Activated CD4-positive, alpha-beta T cell treated with anti-CD3 and anti-CD28 coated beads, Interleukin-2, Interleukin-4, amounts not matched to agents 100 ng/mL and 50 ng/mL, durations not matched to agents 16 hours and 8 hours (primary cell): ENCODE results near the gene CLDN9.

ENCODE experiments used
- DNase-seq: peaks from one replicate; pipeline ENCODE4 v3.0.0-alpha.2; 2020; ENCODE audit warnings: low spot score

CLDN9 gene

GRCh38 chr16:3019594-3020246 is 7.0 kb downstream of the CLDN9 start:
- no peak for DNase-seq

- DNase-seq = peak; percentile 76
Measured at GRCh38 chr16:3020247-3020603, 7.5 kb downstream of the CLDN9 start, which contains the start of gene TNFRSF12A. TSS of gene TNFRSF12A (plus strand) at chr16:3020368. CDS start at chr16:3020398, 30 bp downstream.

DNA sequence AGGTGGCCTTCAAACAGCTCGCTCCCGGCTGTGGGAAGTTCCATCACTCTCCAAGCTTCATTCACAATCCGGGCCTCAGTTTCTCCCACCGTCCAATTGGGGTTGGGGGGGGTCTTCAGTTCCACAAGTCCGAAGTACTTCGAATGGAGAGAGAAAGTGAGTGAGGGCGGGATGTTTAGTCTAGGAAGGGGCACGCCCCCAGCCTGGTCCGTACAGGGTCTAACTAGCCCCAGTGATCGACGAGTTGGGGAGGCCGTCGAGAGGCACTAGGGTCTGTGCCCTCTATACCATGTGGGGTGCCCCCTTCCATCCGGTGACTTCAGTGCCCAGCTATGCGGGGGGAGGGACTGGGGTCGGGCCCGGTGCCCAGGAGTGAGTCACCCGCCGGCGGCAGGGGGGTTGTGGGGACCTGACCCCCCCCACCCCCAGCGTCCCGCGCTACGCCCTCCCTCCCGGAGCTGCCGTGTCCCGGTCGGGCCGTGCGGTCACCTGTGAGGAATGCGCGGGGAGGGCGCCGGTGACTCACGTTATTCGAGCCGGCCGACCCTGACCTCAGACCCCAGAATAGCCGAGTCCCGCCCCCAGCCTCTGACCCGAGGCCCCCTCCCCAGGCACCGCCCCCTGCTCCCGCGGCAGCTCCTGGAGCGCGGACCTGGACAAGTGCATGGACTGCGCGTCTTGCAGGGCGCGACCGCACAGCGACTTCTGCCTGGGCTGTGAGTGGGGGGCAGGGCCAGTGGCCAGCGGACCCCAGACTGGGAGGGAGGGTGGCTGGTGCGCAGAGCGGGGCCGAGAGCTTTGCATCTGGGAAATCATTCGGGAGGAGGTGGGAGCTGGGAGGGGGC is 8.1 kb downstream of the CLDN9 start:
- peak; percentile 22 for DNase-seq

DNA sequence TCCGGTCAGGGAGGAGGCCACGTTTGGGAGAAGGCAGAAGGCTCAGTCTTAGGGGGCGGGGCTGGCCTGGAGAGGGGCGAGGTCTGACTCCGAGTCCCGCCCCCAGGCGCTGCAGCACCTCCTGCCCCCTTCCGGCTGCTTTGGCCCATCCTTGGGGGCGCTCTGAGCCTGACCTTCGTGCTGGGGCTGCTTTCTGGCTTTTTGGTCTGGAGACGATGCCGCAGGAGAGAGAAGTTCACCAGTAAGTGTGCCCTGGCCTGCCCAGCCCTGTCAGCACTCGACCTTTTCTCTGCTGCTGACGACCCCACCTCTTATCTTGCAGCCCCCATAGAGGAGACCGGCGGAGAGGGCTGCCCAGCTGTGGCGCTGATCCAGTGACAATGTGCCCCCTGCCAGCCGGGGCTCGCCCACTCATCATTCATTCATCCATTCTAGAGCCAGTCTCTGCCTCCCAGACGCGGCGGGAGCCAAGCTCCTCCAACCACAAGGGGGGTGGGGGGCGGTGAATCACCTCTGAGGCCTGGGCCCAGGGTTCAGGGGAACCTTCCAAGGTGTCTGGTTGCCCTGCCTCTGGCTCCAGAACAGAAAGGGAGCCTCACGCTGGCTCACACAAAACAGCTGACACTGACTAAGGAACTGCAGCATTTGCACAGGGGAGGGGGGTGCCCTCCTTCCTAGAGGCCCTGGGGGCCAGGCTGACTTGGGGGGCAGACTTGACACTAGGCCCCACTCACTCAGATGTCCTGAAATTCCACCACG is 8.9 kb downstream of the CLDN9 start:
- DNase-seq = peak; percentile 67

GRCh38 chr16:3022208-3022683 is 9.5 kb downstream of the CLDN9 start:
- peak; percentile 83 for DNase-seq

GRCh38 chr16:3022684-3023414 is 10.1 kb downstream of the CLDN9 start:
- DNase-seq = no peak

GRCh38 chr16:3023415-3023668 is 10.6 kb downstream of the CLDN9 start:
- no peak for DNase-seq

DNA sequence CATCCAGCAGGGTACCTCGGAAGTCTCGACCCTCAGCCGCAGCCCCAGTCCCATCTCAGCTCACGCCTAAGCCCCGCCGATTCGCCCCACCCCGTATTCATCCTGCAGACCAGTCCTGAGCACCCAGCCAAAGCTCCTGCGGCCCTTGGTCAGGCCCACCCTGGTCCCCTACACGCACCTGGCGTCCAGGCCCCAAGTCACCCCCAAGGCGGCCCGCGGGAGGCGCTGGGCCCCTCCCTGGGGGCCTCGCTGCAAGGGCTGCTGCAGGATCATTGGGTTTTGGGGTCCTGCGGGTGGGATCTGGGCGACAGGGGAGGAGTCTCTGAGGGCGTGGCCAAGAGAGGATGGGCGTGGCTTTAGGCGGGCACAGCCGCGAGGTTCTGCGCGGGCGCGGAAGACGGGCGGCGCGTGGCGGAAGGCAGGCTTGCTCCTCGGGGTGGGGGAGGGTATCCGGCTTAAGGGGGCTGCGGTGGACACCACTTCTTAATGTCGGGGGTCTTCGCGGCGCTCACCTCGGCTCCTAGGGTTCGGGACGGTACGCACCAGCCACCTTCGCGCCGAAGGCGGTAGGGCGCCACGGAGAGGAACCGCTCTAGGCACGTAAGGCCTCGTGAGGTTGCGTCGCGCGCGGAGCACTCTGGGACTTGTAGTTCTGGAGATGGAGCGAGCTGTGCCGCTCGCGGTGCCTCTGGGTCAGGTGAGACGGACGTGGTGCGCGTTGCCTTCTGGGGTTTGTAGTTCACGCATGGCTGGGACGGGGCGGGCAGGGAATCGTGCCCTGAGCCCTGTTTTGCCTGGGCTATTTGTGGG is 11.2 kb downstream of the CLDN9 start, which contains the start of the genes HCFC1R1 and THOC6:
HCFC1R1 (minus strand) TSS at position 274 of the 810 bp plus-strand sequence; CDS start at position 273, 1 bp downstream.
THOC6 (plus strand) TSS at position 367 of the 810 bp plus-strand sequence; CDS start at position 659, 292 bp downstream.
- DNase-seq = peak; percentile 98

- no peak for DNase-seq
Measured at GRCh38 chr16:3025032-3026002, 12.6 kb downstream of the CLDN9 start.

GRCh38 chr16:3026003-3026378 is 13.3 kb downstream of the CLDN9 start:
- no peak for DNase-seq

GRCh38 chr16:3026609-3027488 is 14.1 kb downstream of the CLDN9 start:
- DNase-seq = no peak

GRCh38 chr16:3027489-3027795 is 14.7 kb downstream of the CLDN9 start:
- DNase-seq = no peak

DNA sequence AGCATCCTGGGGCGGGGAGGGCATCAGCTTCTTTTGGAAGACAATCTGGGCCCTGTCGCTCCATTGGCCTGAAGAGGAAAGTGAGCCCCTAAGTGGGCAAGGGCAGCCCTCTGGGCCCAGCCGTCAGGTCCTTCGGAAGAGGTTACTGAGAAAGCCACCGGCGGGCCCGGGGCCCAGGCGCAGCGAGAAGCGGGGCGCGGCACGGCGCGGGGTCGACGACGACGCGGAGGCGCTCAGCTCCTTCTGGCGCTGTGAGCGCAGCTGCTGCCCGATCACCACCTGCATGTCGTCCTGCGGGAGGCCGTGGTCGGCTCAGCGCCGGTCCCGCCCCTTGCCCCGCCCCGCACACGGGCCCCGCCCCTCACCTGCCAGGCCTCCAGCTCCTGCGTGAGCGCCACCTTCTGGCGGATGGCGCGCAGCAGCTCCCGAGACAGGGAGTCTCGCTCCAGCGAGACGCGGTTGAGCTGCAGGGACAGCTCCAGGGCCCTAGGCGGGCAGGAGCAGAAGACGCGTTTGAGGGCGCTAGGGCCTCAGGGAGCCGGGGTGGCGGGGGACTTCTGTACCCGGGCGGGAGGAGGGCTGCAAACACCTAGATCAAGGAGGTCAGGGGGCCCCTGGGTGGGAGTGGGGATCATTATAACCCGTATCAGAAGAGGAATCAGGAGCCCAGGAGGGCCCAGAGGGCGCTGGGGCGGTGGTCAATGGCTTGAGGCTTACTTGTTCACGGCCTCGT is 15.4 kb downstream of the CLDN9 start:
- peak; percentile 93 for DNase-seq

DNA sequence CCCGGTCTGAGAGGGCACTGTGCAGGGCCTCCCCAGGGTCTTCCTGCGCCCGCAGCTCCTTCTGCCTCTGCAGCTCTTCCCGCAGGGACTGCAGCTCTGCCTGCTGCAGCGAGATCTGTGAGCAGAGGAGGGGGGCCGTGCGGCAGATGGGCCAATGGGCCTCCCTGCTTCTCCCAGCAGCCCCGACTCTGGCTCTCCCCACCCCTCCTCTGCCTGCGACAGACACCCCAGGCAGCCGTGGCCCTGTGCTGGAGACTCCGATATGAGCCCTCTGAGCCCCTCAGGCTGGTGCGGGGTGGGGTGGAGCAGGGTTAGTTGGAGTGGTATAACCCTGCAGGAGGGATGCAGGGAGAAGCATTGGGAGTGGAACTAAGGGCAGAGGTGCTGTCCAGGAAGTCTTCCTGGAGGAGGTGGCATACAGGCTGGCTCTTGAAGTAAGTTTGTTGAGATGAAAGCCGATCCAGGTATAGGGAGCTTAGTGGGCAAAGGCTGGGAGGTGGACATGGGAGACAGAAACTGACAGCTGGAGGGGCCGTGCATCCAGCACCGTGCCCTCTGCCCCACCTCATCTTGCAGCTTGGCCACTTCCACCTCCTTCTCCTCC is 16.1 kb downstream of the CLDN9 start:
- no peak for DNase-seq

DNA sequence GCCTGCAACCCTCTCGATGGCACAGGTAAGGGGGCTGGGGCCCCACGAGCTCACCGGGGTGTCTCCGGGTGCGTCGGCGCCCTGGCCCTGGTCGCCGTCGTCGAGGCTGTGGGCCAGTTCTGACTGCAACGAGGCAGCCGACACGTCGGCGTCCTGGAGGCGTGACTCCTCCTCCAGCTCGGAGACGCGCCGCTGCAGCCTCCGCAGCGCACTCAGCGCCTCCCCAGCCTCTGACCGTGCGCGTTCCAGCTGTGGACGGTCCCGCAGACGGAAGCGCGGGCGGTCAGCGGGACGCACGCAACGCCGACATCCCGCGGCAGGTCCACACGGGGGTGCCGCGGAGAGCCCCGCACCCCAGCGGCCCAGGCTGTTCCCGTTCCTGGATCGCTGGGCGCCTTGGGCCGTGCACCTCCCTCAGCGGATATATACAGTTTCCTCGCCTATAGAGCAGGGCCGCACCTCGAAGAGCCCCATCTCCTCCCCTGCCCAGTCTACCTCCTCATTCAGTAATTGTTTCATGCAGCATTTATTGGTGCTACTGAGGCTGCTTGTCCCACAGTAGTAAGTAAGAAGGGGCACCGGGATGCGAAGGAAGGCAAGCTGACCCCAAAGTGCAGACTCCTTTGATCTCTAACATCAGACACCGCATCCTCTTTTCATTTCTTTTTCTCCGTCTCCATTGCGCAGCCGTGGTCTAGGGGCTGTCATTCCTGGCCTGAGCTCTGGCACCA is 16.9 kb downstream of the CLDN9 start:
- peak; percentile 55 for DNase-seq

DNA sequence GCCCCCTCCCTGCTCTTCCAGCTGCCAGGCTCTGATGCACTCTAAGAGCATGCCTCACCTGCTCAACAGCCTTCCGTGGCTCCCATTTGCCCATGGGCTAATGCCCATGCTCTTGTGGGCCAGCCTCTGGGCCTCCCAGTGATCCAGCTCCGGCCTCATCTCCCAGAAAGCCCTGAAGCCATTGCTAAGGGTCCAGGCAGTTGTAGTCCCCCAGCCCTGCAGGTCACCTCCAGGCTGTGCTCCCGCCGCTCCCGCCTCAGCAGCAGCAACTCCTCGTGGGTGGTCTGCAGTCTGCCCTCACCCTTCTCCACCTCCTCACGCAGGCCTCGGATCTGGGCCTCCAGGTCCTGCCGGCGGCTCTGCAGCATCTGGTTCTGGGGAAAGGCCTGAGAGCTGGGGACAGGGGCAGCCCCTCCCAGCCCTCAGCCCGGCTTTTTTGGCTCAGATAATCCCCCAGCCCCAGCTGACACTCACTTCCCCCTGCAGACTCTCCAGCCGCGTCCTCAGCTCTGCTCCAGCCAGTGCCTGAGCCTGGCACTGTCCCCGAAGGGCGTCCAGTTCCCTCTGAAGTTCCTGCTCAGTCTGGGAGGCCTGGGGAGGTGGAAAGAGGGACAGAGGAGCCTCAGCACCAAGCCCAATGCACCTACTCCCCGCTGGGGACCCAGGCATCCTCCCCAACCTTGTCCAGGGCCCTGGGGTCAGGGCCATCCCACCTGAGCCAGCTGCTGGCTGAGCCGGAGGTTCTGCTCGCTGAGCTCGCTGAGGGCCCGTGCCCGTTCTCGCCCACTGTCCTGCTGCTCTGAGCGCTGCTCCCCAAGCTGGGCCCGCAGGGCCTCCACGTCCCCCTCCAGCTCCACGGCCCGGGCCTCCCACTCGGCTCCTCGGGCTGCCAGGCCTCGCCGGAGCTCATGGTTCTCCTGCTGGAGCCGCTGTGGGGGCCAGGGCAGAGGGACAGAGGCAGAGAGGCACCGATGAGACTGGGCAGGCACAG is 17.8 kb downstream of the CLDN9 start:
- no peak for DNase-seq
